PFSK-1 (cell line): ENCODE data around the gene EIF3D.

Experiments
- FOXP2 ChIP-seq: optimal IDR thresholded peaks from 2 replicates; pipeline ENCODE3; 2011; ENCODE audit warnings: borderline replicate concordance, control low read depth, inconsistent platforms; ENCODE audit not compliant: insufficient read depth; ENCODE audit errors: extremely low read length, extremely low read depth
- POLR2AphosphoS5 ChIP-seq: IDR thresholded peaks from 2 replicates; pipeline ENCODE4 v1.6.1; 2012; ENCODE audit warnings: low read depth, mild to moderate bottlenecking, control low read depth, low read length, moderate library complexity
- REST ChIP-seq, 2 experiments: IDR thresholded peaks; 2 replicates each; pipeline versions ENCODE4 v1.6.1 to v1.8.0; 2011 to 2012; ENCODE audit warnings: low read depth in 2 of 2, low read length in 2 of 2, control low read depth in 1 of 2, inconsistent platforms in 1 of 2, mild to moderate bottlenecking in 1 of 2, moderate library complexity in 1 of 2; ENCODE audit not compliant: insufficient read depth in 1 of 2
- SIN3A ChIP-seq: IDR thresholded peaks from 2 replicates; pipeline ENCODE4 v1.6.1; 2012; ENCODE audit warnings: mild to moderate bottlenecking, low read length, moderate library complexity, borderline replicate concordance; ENCODE audit not compliant: insufficient read depth
- TAF1 ChIP-seq: IDR thresholded peaks from 2 replicates; pipeline ENCODE4 v1.6.1; 2012; ENCODE audit warnings: low read length, control low read depth, borderline replicate concordance; ENCODE audit not compliant: insufficient read depth

GRCh38 chr22:36528341-36528740, 625 bp downstream of the EIF3D start:
- no peak for TF ChIP-seq REST (IDR thresholded peaks at IDR 0.05; ENCODE audit: insufficient read depth in 1 of 2, low read depth in 2 of 2, low read length in 2 of 2)
- TF ChIP-seq FOXP2 = no peak
- no peak for TF ChIP-seq SIN3A
- no peak for TF ChIP-seq POLR2AphosphoS5
- TF ChIP-seq TAF1 = no peak
